SU-DHL-6 (cell line): ENCODE data around the gene UBC.

Source experiments
- H2AFZ ChIP-seq: fragments of 200-600 bp; sonication (generic); 2 replicates; pipeline ENCODE4 v1.6.1; 2014; ENCODE audit warnings: low read depth, mild to moderate bottlenecking, moderate library complexity, mixed read lengths, antibody characterized with exemption, low read length; ENCODE audit not compliant: severe bottlenecking
- H3F3A ChIP-seq: fragments of 200-600 bp; shearing (Covaris generic); 2 replicates; pipeline ENCODE4 v1.6.0; 2016; ENCODE audit warnings: antibody characterized with exemption, mild to moderate bottlenecking; ENCODE audit not compliant: insufficient read depth
- H3K27ac ChIP-seq: fragments of 200-600 bp; sonication (generic); 2 replicates; pipeline ENCODE4 v1.5.1; 2016; ENCODE audit warnings: low read depth, mild to moderate bottlenecking, low read length, moderate library complexity, mixed read lengths
- H3K27me3 ChIP-seq: fragments of 200-600 bp; sonication (generic), shearing (Covaris generic); 2 replicates; pipeline ENCODE4 v1.6.0; 2014; ENCODE audit warnings: mild to moderate bottlenecking, low read length
- H3K36me3 ChIP-seq: fragments of 200-600 bp; sonication (generic); 2 replicates; pipeline ENCODE4 v1.6.1; 2014; ENCODE audit warnings: mild to moderate bottlenecking, low read length, mixed read lengths
- H3K4me2 ChIP-seq: fragments of 300-600, 200-600 bp; shearing (Covaris generic), sonication (generic); 2 replicates; pipeline ENCODE4 v1.6.0; 2014; ENCODE audit warnings: low read length, low read depth, mild to moderate bottlenecking; ENCODE audit not compliant: poor library complexity, severe bottlenecking
- H3K4me3 ChIP-seq: fragments of 200-600 bp; sonication (generic); 2 replicates; pipeline ENCODE4 v1.5.1; 2014; ENCODE audit warnings: antibody characterized with exemption, low read length, mild to moderate bottlenecking, mixed read lengths; ENCODE audit not compliant: insufficient read depth, poor library complexity, severe bottlenecking
- H3K79me2 ChIP-seq: fragments of 200-600 bp; sonication (generic); 2 replicates; pipeline ENCODE4 v1.6.1; 2014; ENCODE audit warnings: mild to moderate bottlenecking, low read length, moderate library complexity; ENCODE audit not compliant: insufficient read depth
- H3K9ac ChIP-seq: fragments of 200-600 bp; sonication (generic); 2 replicates; pipeline ENCODE4 v1.7.0; 2014; ENCODE audit warnings: mild to moderate bottlenecking, low read length
- H3K9me2 ChIP-seq: fragments of 200-600 bp; sonication (generic); replicated peaks from 2 replicates; pipeline ENCODE4 v1.6.1; 2014; ENCODE audit warnings: low read length; ENCODE audit not compliant: insufficient read depth
- H3K9me3 ChIP-seq: fragments of 200-600 bp; sonication (generic); 2 replicates; pipeline ENCODE4 v1.6.1; 2014; ENCODE audit warnings: low read length, mixed read lengths; ENCODE audit not compliant: insufficient read depth
- H4K20me1 ChIP-seq: fragments of 200-600 bp; sonication (generic); 2 replicates; pipeline ENCODE4 v1.6.1; 2014; ENCODE audit warnings: low read depth, mild to moderate bottlenecking, antibody characterized with exemption, low read length, moderate library complexity, mixed read lengths
- EZH2phosphoT487 ChIP-seq: fragments of 200-600 bp; sonication (generic), shearing (Covaris generic); conservative IDR thresholded peaks from 2 replicates; pipeline ENCODE4 v1.6.1; 2018; ENCODE audit warnings: mild to moderate bottlenecking, antibody characterized with exemption, low read length, moderate library complexity, mixed read lengths
- TF ChIP-seq, protein P1 (sequence below): fragments of 200-600 bp; sonication (generic); IDR thresholded peaks from one replicate; pipeline ENCODE4 v1.5.1; 2017; ENCODE audit warnings: antibody characterized with exemption, mild to moderate bottlenecking, low read length, moderate library complexity; ENCODE audit not compliant: insufficient read depth, poor library complexity, severe bottlenecking

The UBC gene

DNA sequence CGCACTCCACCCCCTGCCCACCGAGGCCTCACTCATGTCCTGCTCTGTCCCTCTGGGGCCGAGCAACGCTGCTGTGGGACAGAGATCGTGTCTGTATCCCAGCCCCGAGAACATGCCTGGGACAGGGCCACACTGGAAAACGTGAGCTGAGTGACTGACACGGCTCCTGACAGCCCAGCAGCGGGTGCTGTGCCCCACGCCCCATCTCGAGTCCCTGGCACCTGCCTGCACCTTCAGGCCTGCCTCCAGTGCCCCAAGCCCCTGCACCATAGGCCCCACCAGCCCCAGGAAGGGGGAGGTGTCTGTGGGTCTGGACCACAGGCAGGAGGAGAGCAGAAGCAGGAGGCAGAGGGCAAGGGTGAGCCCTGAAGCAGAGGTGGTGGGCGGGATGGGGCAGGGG is 34.6 kb upstream of the UBC start:
- H2AFZ ChIP-seq = no peak overlapping the region
- H4K20me1 ChIP-seq = no peaks in the 10 kb centered on the region
- no peaks in the 10 kb centered on the region for H3F3A ChIP-seq
- H3K4me3 ChIP-seq = no peak overlapping the region
- no peaks in the 10 kb centered on the region for H3K79me2 ChIP-seq
- H3K36me3 ChIP-seq = no peaks in the 10 kb centered on the region
- no peaks in the 10 kb centered on the region for H3K9me2 ChIP-seq
- no peak overlapping the region for H3K9ac ChIP-seq
- no peak for TF ChIP-seq EZH2phosphoT487
- TF ChIP-seq, protein P1, sequence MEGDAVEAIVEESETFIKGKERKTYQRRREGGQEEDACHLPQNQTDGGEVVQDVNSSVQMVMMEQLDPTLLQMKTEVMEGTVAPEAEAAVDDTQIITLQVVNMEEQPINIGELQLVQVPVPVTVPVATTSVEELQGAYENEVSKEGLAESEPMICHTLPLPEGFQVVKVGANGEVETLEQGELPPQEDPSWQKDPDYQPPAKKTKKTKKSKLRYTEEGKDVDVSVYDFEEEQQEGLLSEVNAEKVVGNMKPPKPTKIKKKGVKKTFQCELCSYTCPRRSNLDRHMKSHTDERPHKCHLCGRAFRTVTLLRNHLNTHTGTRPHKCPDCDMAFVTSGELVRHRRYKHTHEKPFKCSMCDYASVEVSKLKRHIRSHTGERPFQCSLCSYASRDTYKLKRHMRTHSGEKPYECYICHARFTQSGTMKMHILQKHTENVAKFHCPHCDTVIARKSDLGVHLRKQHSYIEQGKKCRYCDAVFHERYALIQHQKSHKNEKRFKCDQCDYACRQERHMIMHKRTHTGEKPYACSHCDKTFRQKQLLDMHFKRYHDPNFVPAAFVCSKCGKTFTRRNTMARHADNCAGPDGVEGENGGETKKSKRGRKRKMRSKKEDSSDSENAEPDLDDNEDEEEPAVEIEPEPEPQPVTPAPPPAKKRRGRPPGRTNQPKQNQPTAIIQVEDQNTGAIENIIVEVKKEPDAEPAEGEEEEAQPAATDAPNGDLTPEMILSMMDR = no peak
- no peaks in the 10 kb centered on the region for H3K9me3 ChIP-seq
- H3K27ac ChIP-seq = no peak overlapping the region
- H3K4me2 ChIP-seq = no peak overlapping the region
- H3K27me3 ChIP-seq = no peaks in the 10 kb centered on the region

DNA sequence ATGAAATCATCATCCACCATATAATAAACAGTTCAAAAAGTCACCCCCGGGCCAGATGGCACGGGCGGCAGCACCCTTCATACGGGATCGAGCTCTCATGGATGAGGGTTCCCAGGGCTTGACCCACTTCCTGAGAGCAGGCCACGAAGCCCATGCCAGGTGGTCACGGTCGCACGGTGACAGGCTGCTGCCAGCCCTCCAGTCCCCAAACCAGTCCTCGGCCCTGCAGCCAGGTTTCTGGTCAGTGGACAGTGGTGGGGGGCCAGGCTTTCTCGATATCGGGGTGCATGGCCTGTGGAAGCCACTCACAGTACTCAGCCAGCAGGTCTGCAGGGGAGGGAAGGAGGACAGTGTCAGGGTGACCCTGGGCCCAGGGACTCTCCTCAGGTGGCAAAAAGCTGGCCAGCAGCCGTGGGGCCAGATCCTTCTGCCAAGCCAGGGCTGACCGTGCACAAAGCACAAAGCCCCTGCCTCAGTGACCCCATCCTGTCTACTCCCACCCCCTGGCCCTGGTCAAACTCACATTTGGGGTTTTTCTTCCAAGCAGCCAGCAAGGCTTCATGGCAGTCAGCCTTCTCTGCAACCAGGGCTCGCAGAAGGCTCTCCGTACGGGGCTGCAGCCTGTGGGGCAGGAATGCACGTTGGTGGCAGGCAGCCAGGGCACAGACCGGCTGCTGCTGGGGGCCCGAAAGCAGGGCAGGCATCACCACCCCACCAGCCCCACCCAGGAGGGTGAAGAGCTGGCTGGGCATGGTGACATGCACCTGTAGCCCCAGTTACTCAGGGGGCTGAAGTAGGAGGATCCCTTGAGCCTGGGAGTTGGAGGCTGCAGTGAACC is 33.3 kb upstream of the UBC start:
- Histone ChIP-seq H3K79me2 (no peaks in the 10 kb centered on the region), H3K9me2 (no peaks in the 10 kb centered on the region), H2AFZ (no peak overlapping the region), H3K27me3 (no peaks in the 10 kb centered on the region), H3F3A (no peaks in the 10 kb centered on the region), H3K27ac (no peak overlapping the region), H3K9me3 (no peaks in the 10 kb centered on the region), H3K9ac (no peak overlapping the region), H3K36me3 (no peaks in the 10 kb centered on the region), H3K4me2 (no peak overlapping the region), H3K4me3 (no peak overlapping the region), H4K20me1 (no peaks in the 10 kb centered on the region)
- TF ChIP-seq EZH2phosphoT487 = no peak
- TF ChIP-seq, protein P1 = no peak

- Histone ChIP-seq H3K9me3 (no peaks in the 10 kb centered on the region), H2AFZ (no peak overlapping the region), H3F3A (no peaks in the 10 kb centered on the region), H3K9me2 (no peaks in the 10 kb centered on the region), H3K79me2 (no peaks in the 10 kb centered on the region), H3K27me3 (no peaks in the 10 kb centered on the region), H3K4me2 (no peak overlapping the region), H3K9ac (no peak overlapping the region), H3K36me3 (no peaks in the 10 kb centered on the region), H3K4me3 (no peak overlapping the region), H3K27ac (no peak overlapping the region), H4K20me1 (no peaks in the 10 kb centered on the region)
- no peak for TF ChIP-seq EZH2phosphoT487
- TF ChIP-seq, protein P1 = no peak
Observed at GRCh38 chr12:124947013-124947412, 32.6 kb upstream of the UBC start.
